Astrocyte (in vitro differentiated cells and primary cell): ENCODE results near the gene HOXB1. TPM values are rescaled to one million over a fixed set of nuclear protein-coding genes. Genes with fewer than 3 reads are reported as not detected.

Source experiments
- DNase-seq: peaks from one replicate; pipeline ENCODE4 v3.0.0-alpha.2; 2010; ENCODE audit warnings: low read depth
- FAIRE-seq: peaks from 2 replicates; lab custom pipeline; 2011; peaks lifted over from hg19 to GRCh38; lab: Jason Lieb, UNC
- H2AFZ ChIP-seq: 2 replicates; pipeline ENCODE4 v1.6.0; 2012; ENCODE audit warnings: low read depth, low read length, inconsistent platforms
- H3K27ac ChIP-seq: 2 replicates; pipeline ENCODE4 v1.5.1; 2011; ENCODE audit warnings: low read depth, low read length, inconsistent platforms
- H3K27me3 ChIP-seq: 2 replicates; pipeline ENCODE4 v1.6.0; 2011; ENCODE audit warnings: low read length, inconsistent platforms; ENCODE audit not compliant: insufficient read depth
- H3K36me3 ChIP-seq: 2 replicates; pipeline ENCODE4 v1.5.1; 2011; ENCODE audit warnings: low read length, inconsistent platforms; ENCODE audit not compliant: insufficient read depth
- H3K4me1 ChIP-seq: 2 replicates; pipeline ENCODE4 v1.5.1; 2011; ENCODE audit warnings: low read length, inconsistent platforms; ENCODE audit not compliant: insufficient read depth
- H3K4me2 ChIP-seq: 2 replicates; pipeline ENCODE4 v1.6.0; 2012; ENCODE audit warnings: low read length, inconsistent platforms
- H3K4me3 ChIP-seq: 2 replicates; pipeline ENCODE4 v1.5.1; 2011; ENCODE audit warnings: low read depth, mild to moderate bottlenecking, low read length, inconsistent platforms; ENCODE audit not compliant: insufficient read depth
- H3K79me2 ChIP-seq: 2 replicates; pipeline ENCODE4 v1.6.0; 2012; ENCODE audit warnings: mild to moderate bottlenecking, low read length, inconsistent platforms; ENCODE audit not compliant: insufficient read depth
- H3K9ac ChIP-seq: 2 replicates; pipeline ENCODE4 v1.6.0; 2012; ENCODE audit warnings: mild to moderate bottlenecking, low read length, inconsistent platforms
- H3K9me3 ChIP-seq: 2 replicates; pipeline ENCODE4 v1.5.1; 2012; ENCODE audit warnings: low read depth, mild to moderate bottlenecking, low read length, inconsistent platforms; ENCODE audit not compliant: insufficient read depth
- H4K20me1 ChIP-seq: 2 replicates; pipeline ENCODE4 v1.6.0; 2012; ENCODE audit warnings: low read length, inconsistent platforms; ENCODE audit not compliant: insufficient read depth
- H3K27ac Mint-ChIP-seq: one replicate; pipeline ENCODE4 v1.8.0; 2021; ENCODE audit warnings: mild to moderate bottlenecking, mixed read lengths; ENCODE audit not compliant: unreplicated experiment
- H3K27me3 Mint-ChIP-seq: one replicate; pipeline ENCODE4 v1.8.0; 2021; ENCODE audit warnings: low read depth, mixed read lengths; ENCODE audit not compliant: unreplicated experiment
- H3K36me3 Mint-ChIP-seq: one replicate; pipeline ENCODE4 v1.8.0; 2021; ENCODE audit warnings: low read depth, mixed read lengths; ENCODE audit not compliant: unreplicated experiment
- H3K4me1 Mint-ChIP-seq: one replicate; pipeline ENCODE4 v1.8.0; 2021; ENCODE audit warnings: low read depth, mixed read lengths; ENCODE audit not compliant: unreplicated experiment
- H3K4me3 Mint-ChIP-seq: one replicate; pipeline ENCODE4 v1.8.0; 2021; ENCODE audit warnings: mild to moderate bottlenecking, moderate library complexity, mixed read lengths; ENCODE audit not compliant: unreplicated experiment
- H3K9me3 Mint-ChIP-seq: one replicate; pipeline ENCODE4 v1.8.0; 2021; ENCODE audit warnings: mild to moderate bottlenecking, mixed read lengths; ENCODE audit not compliant: unreplicated experiment
- CTCF ChIP-seq: IDR thresholded peaks from 2 replicates; pipeline ENCODE4 v1.5.1; 2011; ENCODE audit warnings: low read depth, mild to moderate bottlenecking, inconsistent platforms, low read length, moderate library complexity; ENCODE audit not compliant: insufficient read depth
- EZH2 ChIP-seq: IDR thresholded peaks from 2 replicates; pipeline ENCODE4 v1.6.1; 2012; ENCODE audit warnings: mild to moderate bottlenecking, low read length, inconsistent platforms; ENCODE audit not compliant: insufficient read depth
- total RNA-seq: library from RNA; stranded (reverse); gene quantifications from 2 replicates; pipeline ENCODE4 v1.2.1, GENCODE V29; 2021

The HOXB1 gene
- total RNA-seq, 1 donor from 2014 or later = not detected

GRCh38 chr17:48517478-48517877 lies 13.3 kb downstream of the HOXB1 start:
- Histone ChIP-seq H4K20me1 (no peaks in the 10 kb centered on the region), H3K36me3 (no peaks in the 10 kb centered on the region), H3K4me2 (no peak overlapping the region), H3K9me3 (no peaks in the 10 kb centered on the region), H2AFZ (no peak overlapping the region), H3K79me2 (no peaks in the 10 kb centered on the region), H3K27me3 (peaks cover 21% of the 10 kb centered on the region), H3K4me3 (no peak overlapping the region), H3K4me1 (peaks cover 11% of the 10 kb centered on the region), H3K9ac (no peak overlapping the region), H3K27ac (no peak overlapping the region)
- no peak overlapping the region for H3K27ac Mint-ChIP-seq
- no peak for TF ChIP-seq CTCF
- no peak for TF ChIP-seq EZH2
- H3K36me3 Mint-ChIP-seq = no peaks in the 10 kb centered on the region
- peaks cover 4% of the 10 kb centered on the region for H3K9me3 Mint-ChIP-seq
- H3K4me1 Mint-ChIP-seq = peaks cover 6% of the 10 kb centered on the region
- DNase-seq (no peak), FAIRE-seq (no peak)
- no peak overlapping the region for H3K4me3 Mint-ChIP-seq
- H3K27me3 Mint-ChIP-seq = peaks cover 82% of the 10 kb centered on the region

GRCh38 chr17:48515925-48516900 lies 14.6 kb downstream of the HOXB1 start:
- FAIRE-seq (no peak), DNase-seq (no peak)
- Mint-ChIP-seq H3K27me3 (peaks cover 80% of the 10 kb centered on the region), H3K36me3 (no peaks in the 10 kb centered on the region), H3K4me3 (no peak overlapping the region), H3K4me1 (peaks cover 6% of the 10 kb centered on the region), H3K27ac (no peak overlapping the region), H3K9me3 (peaks cover 7% of the 10 kb centered on the region)
- Histone ChIP-seq H3K9me3 (no peaks in the 10 kb centered on the region), H3K27ac (no peak overlapping the region), H3K9ac (no peak overlapping the region), H3K79me2 (no peaks in the 10 kb centered on the region), H3K36me3 (no peaks in the 10 kb centered on the region), H2AFZ (no peak overlapping the region), H3K4me1 (peaks cover 4% of the 10 kb centered on the region), H4K20me1 (no peaks in the 10 kb centered on the region), H3K4me2 (no peak overlapping the region), H3K27me3 (peaks cover 21% of the 10 kb centered on the region), H3K4me3 (no peak overlapping the region)
- TF ChIP-seq CTCF (no peak), EZH2 (no peak)

GRCh38 chr17:48514477-48514876 lies 16.3 kb downstream of the HOXB1 start:
- Histone ChIP-seq H3K79me2 (no peaks in the 10 kb centered on the region), H2AFZ (no peak overlapping the region), H3K9me3 (no peaks in the 10 kb centered on the region), H4K20me1 (no peaks in the 10 kb centered on the region), H3K4me1 (peaks cover 4% of the 10 kb centered on the region), H3K4me3 (no peak overlapping the region), H3K27me3 (peaks cover 15% of the 10 kb centered on the region), H3K9ac (no peak overlapping the region), H3K4me2 (no peak overlapping the region), H3K27ac (no peak overlapping the region), H3K36me3 (no peaks in the 10 kb centered on the region)
- Mint-ChIP-seq H3K9me3 (peaks cover 6% of the 10 kb centered on the region), H3K27ac (no peak overlapping the region), H3K4me1 (peaks cover 6% of the 10 kb centered on the region), H3K4me3 (no peak overlapping the region), H3K27me3 (peaks cover 65% of the 10 kb centered on the region), H3K36me3 (no peaks in the 10 kb centered on the region)
- TF ChIP-seq CTCF = no peak
- no peak for TF ChIP-seq EZH2
- DNase-seq = no peak
- no peak for FAIRE-seq
